Body of pancreas (tissue), 4 donors: Measurements from ENCODE around the gene LCN12.

Experiments
- CTCF ChIP-seq, 7 experiments: fragments of 450-650 bp in 4 of 7; fragments of 200-600 bp in 3 of 7; sonication (generic) in 3 of 7; IDR thresholded peaks; one replicate each; pipeline ENCODE4 v1.5.1; 2016 to 2019; ENCODE audit warnings: antibody characterized with exemption in 7 of 7
- POLR2A ChIP-seq, 3 donors: fragments of 450-650 bp; IDR thresholded peaks; one replicate each; pipeline ENCODE4 v1.6.1; 2016; ENCODE audit warnings: antibody characterized with exemption in 3 of 3, mild to moderate bottlenecking in 2 of 3

- TF ChIP-seq POLR2A (IDR thresholded peaks at IDR 0.05) (no peak), CTCF (IDR thresholded peaks at IDR 0.05) (no peak)
These were observed 25.8 kb upstream of the LCN12 start for GRCh38 chr9:136926154-136926704.
